IgD-negative memory B cell (primary cell): Measurements from ENCODE around the gene ELP2. TPM values are rescaled to one million over a fixed set of nuclear protein-coding genes. Genes with fewer than 3 reads are reported as not detected.

Experiments
- H3K27ac Mint-ChIP-seq, 3 donors: one replicate each; pipeline ENCODE4 v1.8.0; 2020 to 2022; ENCODE audit warnings: mild to moderate bottlenecking in 3 of 3, mixed read lengths in 3 of 3, moderate library complexity in 1 of 3
- H3K27me3 Mint-ChIP-seq: one replicate; pipeline ENCODE4 v1.8.0; 2021; ENCODE audit warnings: mixed read lengths
- H3K36me3 Mint-ChIP-seq: one replicate; pipeline ENCODE4 v1.8.0; 2020; ENCODE audit warnings: mild to moderate bottlenecking, mixed read lengths
- H3K4me1 Mint-ChIP-seq, 3 donors: one replicate each; pipeline ENCODE4 v1.8.0; 2020 to 2022; ENCODE audit warnings: mixed read lengths in 3 of 3, mild to moderate bottlenecking in 1 of 3
- H3K4me3 Mint-ChIP-seq, 4 donors: one replicate each; pipeline ENCODE4 v1.8.0; 2020 to 2022; ENCODE audit warnings: mild to moderate bottlenecking in 4 of 4, mixed read lengths in 4 of 4, moderate library complexity in 3 of 4
- H3K9me3 Mint-ChIP-seq, 3 donors: one replicate each; pipeline ENCODE4 v1.8.0; 2020 to 2021; ENCODE audit warnings: mixed read lengths in 3 of 3, mild to moderate bottlenecking in 1 of 3
- polyA plus RNA-seq: library from polyadenylated mRNA; unstranded; fragments of 300-500 nt; fragmentation: Illumina TruSeq; gene quantifications from one replicate; pipeline ENCODE4 v1.2.3, GENCODE V29; 2021

Gene ELP2
- polyA plus RNA-seq, 1 donor from 2014 or later = 64.5 TPM

DNA sequence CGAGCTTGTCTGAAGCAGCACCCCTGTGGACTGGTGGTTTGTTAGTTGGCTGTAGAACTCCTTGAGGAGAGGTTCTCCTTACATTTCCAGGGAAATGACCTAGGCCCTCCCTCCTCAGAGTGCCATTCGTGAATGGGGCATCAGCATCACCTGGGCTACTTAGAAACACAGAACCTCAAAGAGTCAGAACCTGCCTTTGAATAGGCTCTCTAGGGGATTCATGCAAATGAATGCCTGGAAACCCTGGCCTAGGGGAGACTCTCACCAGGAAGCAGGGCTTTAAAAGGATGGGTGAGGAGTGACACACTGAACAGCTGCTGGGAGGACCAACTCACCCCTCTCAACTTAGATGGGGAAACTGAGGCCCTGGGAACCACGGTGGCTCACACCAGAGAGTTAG, 55.5 kb downstream of the ELP2 start:
- Mint-ChIP-seq H3K4me3 (peak overlapping the region in 3 of 4 donors; percentile 76 to 90 (median 84)), H3K4me1 (peaks cover 9 to 34% (median 27%) of the 10 kb centered on the region in 3 donors), H3K36me3 (no peaks in the 10 kb centered on the region), H3K9me3 (no peaks in the 10 kb centered on the region), H3K27me3 (peaks cover 10% of the 10 kb centered on the region), H3K27ac (no peak overlapping the region)

DNA sequence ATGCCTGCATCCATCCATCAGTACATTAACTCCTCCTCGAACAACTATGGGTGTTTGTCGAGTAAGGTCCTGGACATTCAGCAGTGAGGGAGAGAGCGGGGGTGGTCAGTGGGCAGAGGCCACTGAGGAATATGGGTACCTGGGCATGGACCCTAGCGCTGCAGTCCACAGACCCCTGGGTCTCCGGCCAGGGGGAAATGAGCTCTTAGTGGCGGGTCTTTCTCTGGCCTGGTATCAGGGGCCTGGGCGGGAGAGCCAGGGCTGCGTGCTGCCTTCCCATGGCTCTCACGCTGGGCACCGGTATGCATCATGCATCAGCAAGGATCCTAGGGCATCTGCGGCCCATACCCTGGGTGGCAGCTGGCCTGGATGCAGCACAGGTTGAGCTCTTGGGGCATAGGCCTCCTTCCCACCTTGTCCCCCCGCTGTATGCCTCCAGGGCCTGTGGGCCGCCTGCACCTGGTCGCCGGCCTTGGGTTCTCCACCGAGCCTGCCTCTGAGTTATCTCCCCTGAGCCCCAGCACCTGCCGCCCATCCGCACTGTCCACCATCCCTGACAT, 56.3 kb downstream of the ELP2 start:
- H3K4me1 Mint-ChIP-seq = peaks cover 9 to 29% (median 22%) of the 10 kb centered on the region in 3 donors
- no peak overlapping the region for H3K27ac Mint-ChIP-seq
- H3K4me3 Mint-ChIP-seq = peak overlapping the region; percentile 67 to 90 (median 80)
- H3K27me3 Mint-ChIP-seq = peaks cover 10% of the 10 kb centered on the region
- no peaks in the 10 kb centered on the region for H3K9me3 Mint-ChIP-seq
- H3K36me3 Mint-ChIP-seq = peaks cover 1% of the 10 kb centered on the region

DNA sequence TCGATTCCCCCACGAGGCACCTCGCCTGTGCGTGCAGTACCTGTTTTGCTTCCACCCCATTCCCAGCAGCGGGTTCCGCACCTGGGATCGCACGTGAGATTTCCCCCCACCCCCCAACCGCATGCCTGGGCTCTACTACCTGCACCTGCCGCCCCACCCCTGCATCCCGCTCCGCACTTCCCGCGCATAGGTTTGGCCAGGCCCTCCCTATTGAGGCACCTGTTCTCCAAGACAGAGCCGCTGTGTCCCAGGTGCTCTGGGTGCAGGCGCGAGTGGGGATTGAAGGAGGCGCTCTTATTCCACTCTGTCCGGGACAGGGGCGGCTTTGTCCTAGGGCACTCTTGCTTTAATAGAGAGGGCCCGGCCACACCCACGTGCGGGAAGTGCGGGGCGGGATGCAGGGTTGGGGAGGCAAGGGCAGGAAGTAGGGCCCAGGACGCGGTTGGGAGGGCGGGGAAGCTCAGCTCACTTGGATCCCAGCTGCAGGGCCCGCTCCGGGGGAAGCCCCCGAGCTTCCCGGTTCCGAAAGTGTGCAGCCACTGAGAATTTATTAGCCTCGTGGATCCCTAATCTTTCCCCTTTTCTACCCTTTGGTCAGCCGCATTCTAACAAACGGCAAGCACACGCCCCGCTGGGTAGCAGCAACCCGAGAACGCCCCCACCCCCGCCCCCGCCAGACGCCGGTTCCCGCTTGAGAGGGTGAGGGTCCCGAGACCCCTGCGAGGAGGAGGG, 56.9 kb downstream of the ELP2 start:
- Mint-ChIP-seq H3K4me3 (peak overlapping the region; percentile 76 to 92 (median 84)), H3K27ac (no peak overlapping the region), H3K4me1 (peaks cover 9 to 29% (median 22%) of the 10 kb centered on the region in 3 donors), H3K36me3 (peaks cover 2% of the 10 kb centered on the region), H3K27me3 (peaks cover 10% of the 10 kb centered on the region), H3K9me3 (no peaks in the 10 kb centered on the region)

DNA sequence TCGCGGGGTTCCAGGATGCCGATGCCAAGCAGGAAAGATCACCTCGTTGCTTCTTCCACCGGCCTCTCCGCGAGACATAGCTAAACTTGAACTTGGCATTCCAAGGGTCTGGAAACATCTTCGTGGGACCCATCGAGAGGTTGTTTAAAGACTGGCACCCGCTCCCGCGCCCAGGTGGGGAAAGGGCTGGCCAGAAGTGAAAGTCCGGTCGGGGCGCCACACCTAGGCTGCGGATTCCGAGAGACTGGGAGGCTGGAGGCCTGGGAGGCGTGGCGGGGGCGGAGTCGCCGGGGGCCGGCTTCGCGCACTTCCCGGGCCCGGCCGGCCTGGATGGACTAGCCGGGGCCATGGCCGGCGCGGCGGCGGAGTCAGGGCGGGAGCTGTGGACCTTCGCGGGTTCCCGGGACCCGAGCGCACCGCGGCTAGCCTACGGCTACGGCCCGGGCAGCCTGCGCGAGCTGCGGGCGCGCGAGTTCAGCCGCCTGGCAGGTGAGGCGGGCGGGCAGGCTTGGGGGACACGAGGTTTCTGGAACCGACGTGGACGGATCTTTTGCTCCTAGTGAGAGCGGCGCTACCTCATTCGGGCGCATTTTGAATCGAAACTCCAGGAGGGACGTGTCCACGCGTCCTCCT, 57.6 kb downstream of the ELP2 start, which contains the start of gene MOCOS:
Gene MOCOS (plus strand): TSS at position 305 of the 633 bp plus-strand sequence. CDS start 43 bp downstream, at position 348.
- peaks cover 2% of the 10 kb centered on the region for H3K36me3 Mint-ChIP-seq
- H3K4me1 Mint-ChIP-seq = peaks cover 9 to 29% (median 22%) of the 10 kb centered on the region in 3 donors
- no peaks in the 10 kb centered on the region for H3K9me3 Mint-ChIP-seq
- H3K27ac Mint-ChIP-seq = no peak within 1 kb of the TSS
- peak within 1 kb of the TSS; percentile 76 to 95 (median 86) for H3K4me3 Mint-ChIP-seq
- H3K27me3 Mint-ChIP-seq = peaks cover 10% of the 10 kb centered on the region

DNA sequence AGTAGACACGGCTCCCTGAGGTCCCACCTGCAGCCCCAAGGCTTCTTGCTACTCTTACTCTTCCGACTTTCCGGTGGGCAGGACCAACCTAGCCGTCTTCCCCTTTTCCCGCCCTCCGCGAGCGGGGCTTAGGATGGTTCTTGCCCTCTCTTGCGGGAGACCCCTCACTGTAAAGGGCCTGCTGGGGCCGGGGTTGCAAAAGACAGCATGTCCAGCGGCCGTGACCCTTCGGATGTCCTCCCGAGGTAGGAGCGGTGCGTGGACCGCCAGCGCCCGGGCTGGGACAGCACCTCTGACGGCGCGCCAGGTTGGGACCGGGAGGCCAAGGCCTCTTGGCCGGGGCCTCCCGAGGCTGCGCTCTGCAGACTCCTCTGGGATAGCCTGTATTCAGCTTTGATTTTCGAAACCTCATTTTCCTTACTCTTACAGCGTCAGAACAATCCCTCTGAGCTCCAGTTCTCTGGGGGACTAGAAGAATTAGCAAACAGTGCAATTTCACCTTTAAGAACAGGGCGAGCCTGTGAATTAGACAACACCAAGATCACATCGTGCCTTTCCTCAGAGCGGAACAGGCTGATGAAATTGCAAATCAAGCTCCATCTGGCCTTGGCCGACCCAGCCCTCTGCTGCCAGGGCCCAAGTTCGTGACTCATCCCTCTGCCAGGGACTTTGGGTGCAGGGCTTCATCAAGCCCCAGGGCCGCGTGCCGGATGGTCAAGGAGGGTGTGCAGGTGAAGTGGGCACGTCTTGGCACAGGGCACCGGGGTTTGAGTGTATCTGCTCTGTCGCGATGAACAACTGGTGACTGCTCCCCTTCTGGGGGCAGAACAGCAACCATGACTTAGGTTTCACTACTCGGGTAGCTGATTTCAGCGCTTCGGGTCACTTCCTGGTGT, 58.4 kb downstream of the ELP2 start:
- H3K27me3 Mint-ChIP-seq = peaks cover 10% of the 10 kb centered on the region
- no peaks in the 10 kb centered on the region for H3K9me3 Mint-ChIP-seq
- peaks cover 2% of the 10 kb centered on the region for H3K36me3 Mint-ChIP-seq
- H3K27ac Mint-ChIP-seq = no peak overlapping the region
- peak overlapping the region; percentile 76 to 95 (median 86) for H3K4me3 Mint-ChIP-seq
- H3K4me1 Mint-ChIP-seq = peaks cover 9 to 29% (median 22%) of the 10 kb centered on the region in 3 donors

DNA sequence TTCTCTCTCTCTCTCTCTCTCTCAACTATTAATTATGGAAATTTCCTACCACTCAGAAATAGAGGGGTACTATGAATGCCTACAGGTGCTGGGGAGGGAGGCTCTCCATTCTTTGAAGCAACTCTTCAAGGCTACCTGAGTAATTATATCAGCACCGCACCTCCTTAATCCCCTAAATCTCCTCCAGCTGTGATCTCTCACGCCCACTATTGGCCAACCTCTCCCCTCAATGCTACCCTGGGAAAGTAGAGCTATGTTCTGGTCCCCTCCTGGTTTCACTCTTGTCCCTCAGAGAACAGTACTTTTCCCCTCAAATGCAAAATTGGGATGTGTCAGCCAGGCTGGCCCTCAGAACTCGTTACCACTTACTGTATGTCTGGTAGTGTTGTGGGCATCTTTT, 59.2 kb downstream of the ELP2 start:
- no peaks in the 10 kb centered on the region for H3K9me3 Mint-ChIP-seq
- peak overlapping the region; percentile 67 to 95 (median 80) for H3K4me3 Mint-ChIP-seq
- H3K27ac Mint-ChIP-seq = no peak overlapping the region
- H3K36me3 Mint-ChIP-seq = peaks cover 2% of the 10 kb centered on the region
- H3K4me1 Mint-ChIP-seq = peaks cover 9 to 28% (median 22%) of the 10 kb centered on the region in 3 donors
- H3K27me3 Mint-ChIP-seq = peaks cover 10% of the 10 kb centered on the region

DNA sequence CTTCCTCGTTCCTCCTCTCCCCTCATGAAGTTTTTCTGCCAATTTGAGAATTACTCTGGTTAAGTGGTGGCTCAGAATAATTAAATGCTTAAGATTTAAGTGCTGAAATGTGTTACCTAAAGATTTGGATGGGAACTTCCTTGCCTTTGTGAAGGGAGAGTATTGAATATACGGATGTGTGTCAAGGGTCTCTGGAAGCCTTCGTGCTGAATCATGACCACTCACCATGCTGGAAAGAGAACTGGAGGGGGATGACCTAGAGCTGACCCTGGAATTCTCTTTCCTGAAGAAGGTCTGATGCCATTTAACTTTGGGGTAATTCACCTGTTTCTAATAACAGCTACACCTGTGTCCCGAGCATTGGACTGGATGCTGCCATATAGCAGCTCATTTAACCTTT, 59.8 kb downstream of the ELP2 start:
- Mint-ChIP-seq H3K4me1 (peaks cover 8 to 24% (median 22%) of the 10 kb centered on the region in 3 donors), H3K4me3 (peak overlapping the region in 1 of 4 donors; percentile 76), H3K9me3 (no peaks in the 10 kb centered on the region), H3K27ac (no peak overlapping the region), H3K36me3 (peaks cover 2% of the 10 kb centered on the region), H3K27me3 (peaks cover 10% of the 10 kb centered on the region)

DNA sequence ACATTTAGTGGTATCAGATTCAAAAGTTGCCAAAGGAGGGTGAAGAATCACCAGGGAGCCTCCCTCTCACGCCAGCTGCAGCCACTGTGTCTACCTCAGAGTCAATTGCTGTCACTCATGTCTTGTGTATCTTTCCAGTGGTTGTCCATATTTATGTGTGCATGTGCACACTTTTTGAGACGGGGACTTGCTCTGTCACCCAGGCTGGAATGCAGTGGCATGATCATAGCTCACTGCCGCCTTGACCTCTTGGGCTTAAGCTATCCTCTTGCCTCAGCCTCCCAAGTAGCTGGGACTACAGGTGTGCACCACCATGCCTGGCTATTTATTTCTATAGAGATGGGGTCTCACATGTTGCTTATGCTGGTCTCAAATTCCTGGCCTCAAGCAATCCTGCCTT, 61.6 kb downstream of the ELP2 start:
- Mint-ChIP-seq H3K4me3 (no peak overlapping the region), H3K27ac (no peak overlapping the region), H3K36me3 (peaks cover 2% of the 10 kb centered on the region), H3K27me3 (peaks cover 7% of the 10 kb centered on the region), H3K9me3 (no peaks in the 10 kb centered on the region), H3K4me1 (peaks cover 8 to 11% (median 10%) of the 10 kb centered on the region in 3 donors)

DNA sequence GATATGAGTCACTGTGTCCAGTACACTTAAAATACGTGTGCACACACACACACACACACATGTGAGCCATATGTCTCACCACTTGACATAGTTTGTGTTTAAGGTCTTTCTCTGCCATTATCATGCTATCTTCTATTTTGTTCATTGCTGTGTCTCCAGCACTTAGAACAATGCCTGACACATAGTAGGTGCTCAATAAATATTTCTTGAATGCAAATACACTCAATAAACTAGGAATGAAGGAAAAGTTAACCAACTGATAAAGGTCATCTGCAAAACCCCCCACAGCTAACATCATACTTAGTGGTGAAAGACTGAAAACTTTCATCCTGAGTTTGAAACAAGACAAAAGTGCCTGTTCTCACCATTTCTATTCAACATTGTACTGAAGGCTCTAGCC, 62.0 kb downstream of the ELP2 start:
- peaks cover 2% of the 10 kb centered on the region for H3K36me3 Mint-ChIP-seq
- no peaks in the 10 kb centered on the region for H3K9me3 Mint-ChIP-seq

DNA sequence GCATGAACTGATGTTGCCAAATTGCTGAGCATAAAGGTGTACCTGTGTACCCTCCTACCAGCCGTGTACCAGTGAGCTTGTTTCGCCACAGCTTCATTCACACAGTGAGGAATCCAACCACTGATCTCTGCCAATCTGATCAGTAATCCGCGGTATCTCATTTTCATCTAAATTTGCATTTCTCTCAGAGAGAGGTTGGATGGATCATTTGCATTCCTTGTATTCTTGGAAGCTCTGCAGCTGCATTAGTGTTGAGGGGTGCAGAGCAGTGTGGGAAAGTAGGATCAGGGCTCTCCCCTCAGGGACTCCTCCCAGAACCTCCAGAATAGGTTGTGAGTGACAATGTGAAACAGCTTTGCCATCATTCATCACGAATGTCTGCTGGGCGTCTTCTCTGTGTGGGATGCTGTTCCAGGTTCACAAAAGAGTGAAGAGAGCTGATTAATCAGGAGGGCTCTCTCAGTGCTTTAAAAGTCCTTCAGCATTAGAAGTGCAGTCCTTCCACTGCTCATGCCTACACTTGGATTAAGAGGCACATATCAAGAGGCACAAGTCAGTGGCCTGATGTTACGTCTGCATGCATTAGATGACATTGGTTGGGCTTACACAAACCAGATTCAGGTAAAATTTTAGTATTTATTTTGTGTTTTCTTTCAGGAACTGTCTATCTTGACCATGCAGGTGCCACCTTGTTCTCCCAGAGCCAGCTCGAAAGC, 65.1 kb downstream of the ELP2 start:
- Mint-ChIP-seq H3K4me3 (no peak overlapping the region), H3K27me3 (no peaks in the 10 kb centered on the region), H3K4me1 (no peaks in the 10 kb centered on the region), H3K9me3 (no peaks in the 10 kb centered on the region), H3K27ac (no peak overlapping the region), H3K36me3 (peaks cover 2% of the 10 kb centered on the region)

More for the DNA sequence above, 62.0 kb downstream of the ELP2 start:
- peaks cover 7% of the 10 kb centered on the region for H3K27me3 Mint-ChIP-seq
- peaks cover 8 to 11% (median 9%) of the 10 kb centered on the region in 3 donors for H3K4me1 Mint-ChIP-seq
- no peak overlapping the region for H3K27ac Mint-ChIP-seq
- no peak overlapping the region for H3K4me3 Mint-ChIP-seq

DNA sequence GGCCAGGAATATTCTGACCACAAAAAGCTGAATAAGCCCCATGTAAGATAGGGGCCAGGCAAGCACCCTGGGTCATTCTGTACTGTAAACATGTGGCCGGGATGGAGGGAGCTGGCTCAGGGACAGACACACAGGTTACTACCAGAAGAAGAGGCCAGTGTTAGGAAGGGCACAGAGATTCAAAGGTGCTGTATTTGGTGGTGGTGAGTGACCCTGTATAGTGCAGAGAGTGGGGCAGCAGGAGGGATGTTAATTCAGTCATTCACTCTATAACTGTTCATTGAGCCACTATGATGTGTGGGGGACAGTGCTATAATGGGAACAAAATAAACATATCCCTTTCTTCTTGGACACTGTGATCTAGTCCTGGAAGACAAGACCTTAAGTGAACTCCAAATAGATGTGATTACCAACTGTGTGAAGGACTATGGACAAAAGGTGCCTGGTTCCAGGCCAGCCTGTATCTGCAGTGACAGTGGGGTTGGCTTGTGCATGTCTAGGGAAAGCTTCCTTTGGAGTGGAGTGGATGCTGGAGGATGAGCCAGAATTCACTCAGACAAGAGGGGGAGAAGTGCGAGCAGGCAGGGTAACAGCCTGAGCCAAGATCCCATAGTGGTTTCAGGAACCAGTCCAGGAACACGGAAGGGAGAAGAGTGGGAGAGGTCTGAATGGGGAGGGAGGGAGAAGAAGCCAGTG, 65.9 kb downstream of the ELP2 start:
- no peak overlapping the region for H3K27ac Mint-ChIP-seq
- no peaks in the 10 kb centered on the region for H3K4me1 Mint-ChIP-seq
- no peak overlapping the region for H3K4me3 Mint-ChIP-seq
- H3K9me3 Mint-ChIP-seq = no peaks in the 10 kb centered on the region
- H3K27me3 Mint-ChIP-seq = no peaks in the 10 kb centered on the region
- H3K36me3 Mint-ChIP-seq = peaks cover 2% of the 10 kb centered on the region

DNA sequence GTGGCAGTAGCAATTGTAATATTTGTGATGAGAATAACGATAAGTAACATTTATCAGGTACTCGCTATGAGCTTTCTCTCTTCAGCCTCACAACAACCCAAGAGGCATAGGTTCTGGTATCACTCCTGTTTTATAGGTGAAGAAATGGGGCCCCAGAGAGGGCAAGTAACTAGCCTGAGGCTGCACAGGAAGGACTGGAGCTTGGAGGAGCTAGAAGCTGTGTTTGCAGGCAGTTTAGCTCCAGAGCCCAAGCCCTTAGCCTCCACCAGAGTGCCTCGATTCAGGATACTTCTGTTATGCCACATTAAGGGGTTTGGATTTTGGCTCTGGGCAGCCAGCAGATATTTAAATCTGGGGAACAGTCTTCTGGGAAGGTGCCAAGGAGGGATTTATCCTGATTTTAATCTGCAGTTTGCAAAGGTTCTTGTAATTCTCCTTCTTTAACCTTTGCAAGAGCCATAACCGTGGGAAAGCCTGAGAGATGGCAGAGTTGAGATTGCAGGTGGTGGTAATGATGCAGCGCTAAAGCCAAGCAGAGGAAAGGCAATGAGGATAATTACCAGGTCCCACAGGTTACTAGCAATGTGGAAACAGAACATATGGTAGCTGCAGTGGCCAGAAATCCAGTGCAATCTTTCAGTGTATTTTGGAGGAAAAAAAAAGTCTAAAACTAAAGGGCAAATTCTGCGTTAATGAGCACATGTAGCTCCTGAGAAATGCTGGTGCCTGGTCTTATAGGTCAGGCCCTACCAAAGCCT, 66.7 kb downstream of the ELP2 start:
- Mint-ChIP-seq H3K9me3 (peaks cover 0 to 2% (median 0%) of the 10 kb centered on the region in 3 donors), H3K36me3 (peaks cover 2% of the 10 kb centered on the region), H3K4me3 (no peak overlapping the region), H3K27me3 (no peaks in the 10 kb centered on the region), H3K4me1 (no peaks in the 10 kb centered on the region), H3K27ac (no peak overlapping the region)

DNA sequence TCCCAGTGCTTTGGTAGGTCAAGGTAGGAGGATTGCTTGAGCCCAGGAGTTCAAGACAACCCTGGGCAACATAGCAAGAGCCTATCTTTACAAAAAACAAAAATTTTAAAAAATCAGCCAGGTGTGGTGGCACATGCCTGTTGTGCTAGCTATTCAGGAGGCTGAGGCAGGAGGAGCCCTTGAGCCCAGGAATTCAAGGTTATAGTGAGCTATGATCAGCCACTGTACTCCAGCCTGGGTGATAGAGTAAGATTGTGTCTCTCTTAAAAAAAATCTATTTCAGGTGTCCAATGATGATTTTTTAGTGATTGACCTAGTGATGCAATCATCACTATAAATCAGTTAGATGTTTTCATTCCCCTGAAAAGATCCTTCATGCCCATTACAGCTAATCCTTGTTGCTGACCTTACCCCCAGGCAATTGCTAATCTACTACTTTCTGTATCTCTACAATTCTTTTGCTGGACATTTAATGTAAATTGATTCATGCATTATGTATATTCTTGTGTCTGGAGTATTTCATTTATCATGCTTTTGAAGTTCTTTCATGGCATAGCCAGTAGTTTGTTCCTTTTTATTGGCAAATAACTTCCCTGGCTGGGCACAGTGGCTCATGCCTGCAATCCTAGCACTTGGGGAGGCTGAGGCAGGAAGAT, 67.9 kb downstream of the ELP2 start:
- H3K4me3 Mint-ChIP-seq = no peak overlapping the region
- no peak overlapping the region for H3K27ac Mint-ChIP-seq
- H3K36me3 Mint-ChIP-seq = peaks cover 2% of the 10 kb centered on the region
- H3K27me3 Mint-ChIP-seq = no peaks in the 10 kb centered on the region
- peaks cover 0 to 2% (median 0%) of the 10 kb centered on the region in 3 donors for H3K9me3 Mint-ChIP-seq
- no peaks in the 10 kb centered on the region for H3K4me1 Mint-ChIP-seq
